ENCODE measurements around the gene ANP32E.
"Not testable (repeated sequence)": the region's sequence is repeated elsewhere in the genome, so short reads cannot be mapped to it uniquely, and the experiment has no call there.

ANP32E gene

DNA sequence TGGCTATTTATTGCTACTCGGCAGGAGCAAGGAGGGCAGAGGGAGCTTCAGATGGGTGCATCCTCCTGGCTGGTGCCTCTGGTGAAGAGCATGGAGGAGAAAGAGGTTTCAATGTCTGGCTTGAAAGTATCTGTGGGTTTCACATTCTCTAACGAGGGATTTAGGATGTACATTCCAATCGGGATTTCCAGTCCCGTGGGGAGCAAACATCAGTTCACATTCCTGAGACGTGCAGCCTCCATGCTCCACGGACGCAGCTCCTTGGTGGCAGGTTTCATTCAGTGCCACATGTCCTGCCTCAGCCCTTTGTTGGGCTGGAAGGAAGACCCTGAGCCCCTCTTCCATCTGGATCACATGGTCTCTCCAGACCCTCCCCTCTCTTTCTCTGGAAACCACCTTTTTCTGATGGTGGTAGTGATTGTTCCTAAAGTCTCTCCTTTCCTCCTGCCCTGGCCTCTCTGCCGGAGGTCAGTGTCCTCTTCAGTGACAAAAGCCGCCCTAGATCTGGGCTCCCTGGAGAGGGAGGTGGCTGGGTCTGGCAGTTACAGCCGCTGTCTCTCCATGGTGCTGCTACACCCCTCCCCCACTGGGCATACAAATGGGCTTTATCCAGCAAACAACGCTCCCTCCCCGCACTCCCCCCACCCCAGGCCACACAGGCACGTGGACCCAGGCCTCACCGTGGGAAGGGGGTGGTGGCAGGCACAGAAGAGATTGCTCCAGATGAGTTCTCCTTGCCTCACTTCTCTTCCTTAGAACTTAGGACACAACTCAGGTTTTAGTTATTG, 20.8 kb upstream of the ANP32E start:
- DNase-seq = no peak

DNA sequence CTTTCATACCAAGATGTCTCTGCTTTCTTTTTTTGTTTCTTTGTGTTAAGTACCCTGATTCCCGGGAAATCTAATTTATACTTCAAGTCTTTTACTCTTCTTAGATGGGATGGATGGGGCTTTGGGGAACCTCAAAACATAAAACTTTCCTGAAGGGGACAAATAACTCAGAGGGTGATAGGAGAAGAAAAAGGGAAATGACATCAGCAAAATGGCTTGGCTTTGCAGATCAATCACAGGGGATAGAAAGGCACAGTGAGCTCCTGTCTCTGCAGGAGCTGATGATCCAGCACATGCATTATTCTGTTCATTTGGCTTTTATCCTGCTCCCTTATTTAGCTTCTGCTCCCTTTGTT, 20.3 kb upstream of the ANP32E start:
- DNase-seq = no peak

DNA sequence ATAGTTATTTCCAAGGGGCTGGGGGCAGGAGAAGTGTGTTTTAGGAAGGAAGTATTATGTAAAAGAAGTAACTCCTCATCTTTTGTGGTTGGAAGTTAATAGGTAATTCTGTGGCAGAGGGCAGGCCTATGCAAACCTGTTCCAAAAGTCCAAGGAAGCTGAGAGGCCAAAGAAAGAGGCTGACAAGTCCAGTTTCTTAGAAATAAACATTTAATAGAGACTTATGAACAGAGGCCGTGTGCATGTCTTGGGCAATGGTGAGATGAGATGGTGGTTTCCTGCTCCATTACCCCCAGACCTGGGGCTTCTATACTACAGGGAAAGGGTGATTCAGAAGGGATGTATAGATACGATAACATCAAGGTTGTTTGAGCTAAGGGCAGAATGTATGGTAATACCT, 14.0 kb upstream of the ANP32E start:
- DNase-seq = peak; percentile 65

DNA sequence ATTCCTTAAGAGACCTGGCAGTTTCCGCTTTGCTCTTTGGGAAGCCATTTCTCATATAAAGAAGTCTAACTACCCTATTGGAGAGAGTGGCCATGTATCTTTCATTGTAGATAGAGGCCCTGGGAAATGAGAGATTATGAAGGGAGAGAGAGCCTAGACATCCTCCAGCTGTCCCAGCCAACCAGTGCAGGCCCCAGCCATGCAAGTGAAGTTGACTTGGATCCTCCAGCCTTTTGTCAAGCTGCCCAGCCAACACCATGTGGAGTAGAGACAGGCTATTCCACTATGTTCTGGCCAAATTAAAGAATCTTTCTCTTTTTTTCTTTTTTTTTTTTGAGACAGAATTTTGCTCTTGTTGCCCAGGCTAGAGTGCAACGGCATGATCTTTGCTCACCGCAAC, 7.1 kb upstream of the ANP32E start:
- no peak for DNase-seq

DNA sequence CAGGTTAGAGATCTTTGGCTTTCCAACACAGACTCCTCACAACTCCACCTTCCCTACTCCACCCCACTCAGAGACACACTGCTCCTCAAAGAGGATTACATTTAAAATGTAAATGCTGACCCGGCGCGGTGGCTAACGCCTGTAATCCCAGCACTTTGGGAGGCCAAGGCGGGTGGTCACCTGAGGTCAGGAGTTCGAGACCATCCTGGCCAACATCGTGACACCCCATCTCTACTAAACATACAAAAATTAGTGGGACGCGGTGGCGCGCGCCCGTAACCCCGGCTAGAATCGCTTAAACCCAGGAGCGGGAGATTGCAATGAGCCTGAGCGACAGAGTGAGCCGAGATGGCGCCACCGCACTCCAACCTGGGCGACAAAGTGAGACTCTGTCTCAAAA, 1.8 kb upstream of the ANP32E start:
- no peak for DNase-seq

DNA sequence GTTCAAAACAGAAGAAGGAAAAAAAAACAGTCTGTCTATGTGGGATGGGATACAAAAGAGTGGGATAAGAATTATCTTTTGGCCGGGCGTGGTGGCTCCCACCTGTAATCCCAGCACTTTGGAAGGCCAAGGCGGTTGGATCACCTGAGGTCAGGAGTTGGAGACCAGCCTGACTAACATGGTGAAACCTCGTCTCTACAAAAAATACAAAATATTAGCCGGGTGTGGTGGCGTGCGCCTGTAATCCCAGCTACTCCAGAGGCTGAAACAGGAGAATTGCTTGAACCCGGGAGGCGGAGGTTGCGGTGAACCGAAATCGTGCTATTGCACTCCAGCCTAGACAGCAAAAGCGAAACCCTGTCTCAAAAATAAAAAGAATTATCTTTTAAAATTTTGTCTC, 1.3 kb upstream of the ANP32E start:
- DNase-seq = not testable (repeated sequence)

DNA sequence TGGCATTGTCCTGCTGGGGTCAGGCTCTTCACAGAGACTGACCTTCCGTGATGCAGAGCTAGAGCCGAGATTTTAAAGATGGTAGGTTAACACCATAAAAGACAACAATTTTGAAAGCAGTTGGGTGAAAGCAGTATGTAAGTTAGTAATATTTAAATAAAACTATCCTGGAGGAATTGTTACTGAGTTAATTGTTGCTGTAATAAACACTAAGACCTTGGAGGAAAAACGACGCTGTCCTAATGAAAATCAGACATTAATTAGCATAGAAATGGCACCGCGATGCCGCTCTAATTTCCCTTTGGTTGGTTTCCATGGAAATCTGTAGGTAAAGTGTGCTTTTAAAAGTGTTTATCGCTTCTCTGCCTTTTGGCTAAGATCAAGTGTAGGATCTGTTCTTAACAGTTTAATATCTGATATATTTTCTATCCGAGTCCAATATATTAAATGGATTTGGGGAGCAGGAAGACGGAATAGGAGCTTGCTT, 745 bp upstream of the ANP32E start:
- no peak for DNase-seq

DNA sequence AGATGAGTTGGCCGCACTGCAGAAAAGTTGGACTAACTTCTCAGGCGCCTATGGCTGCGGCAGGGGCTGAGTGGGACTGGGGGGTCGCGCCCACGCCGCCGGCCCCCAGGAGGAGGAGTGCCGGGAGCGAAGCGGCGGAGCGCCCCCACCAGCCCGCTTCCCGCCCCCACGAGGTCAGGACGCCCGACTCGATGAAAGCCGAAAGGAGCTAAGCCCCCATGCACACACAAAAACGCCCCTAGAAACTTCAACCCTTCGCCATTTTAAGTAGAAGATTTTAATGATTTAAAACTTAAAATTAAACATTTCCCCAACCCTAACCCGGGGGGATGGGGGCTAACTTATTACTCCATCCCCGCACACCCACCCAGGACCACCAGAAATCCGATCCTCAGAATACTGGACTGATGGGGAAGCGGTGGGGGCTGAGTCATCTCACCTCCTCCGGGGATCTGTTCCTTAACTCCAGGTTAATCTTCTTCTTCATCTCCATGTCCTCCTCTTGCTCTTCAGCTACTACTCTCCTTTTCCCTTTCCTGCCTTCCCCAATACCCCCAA, 539 bp downstream of the ANP32E start:
- no peak for DNase-seq

DNA sequence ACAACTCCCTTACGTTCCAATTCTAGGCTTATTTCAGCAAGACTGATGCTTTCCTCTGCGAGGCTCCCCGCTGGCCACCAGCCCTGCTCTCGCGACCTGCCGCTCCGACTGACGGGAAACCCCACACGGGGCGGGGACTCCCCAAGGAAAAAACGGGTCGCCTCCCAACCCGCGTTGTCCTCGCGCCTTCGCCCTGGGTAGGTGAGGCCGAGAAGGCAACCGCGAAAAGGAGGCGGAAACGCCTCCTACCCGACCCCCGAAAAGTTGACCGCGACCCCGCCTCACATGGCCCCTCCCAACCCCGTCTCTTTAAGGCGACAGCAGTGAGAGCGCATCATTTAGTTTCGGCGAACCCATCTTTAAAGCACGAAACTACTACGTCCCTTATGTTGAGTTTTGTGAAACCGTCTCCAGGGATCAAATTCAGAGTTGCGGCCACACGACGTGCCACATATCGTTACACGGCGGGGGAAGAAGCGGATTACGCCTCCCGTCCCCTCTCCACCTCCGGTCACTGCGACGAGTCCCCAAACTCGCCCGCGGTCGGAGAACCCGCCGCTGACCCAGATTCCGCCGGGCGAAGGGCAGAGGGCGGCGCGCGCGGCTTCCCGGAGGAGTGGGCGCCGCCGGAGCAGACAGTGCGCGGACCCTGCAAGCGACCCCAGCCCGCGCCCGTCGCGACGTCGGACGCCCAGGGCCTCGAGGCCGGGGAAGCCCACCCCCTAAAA, 1.2 kb downstream of the ANP32E start:
- peak; percentile 60 for DNase-seq

DNA sequence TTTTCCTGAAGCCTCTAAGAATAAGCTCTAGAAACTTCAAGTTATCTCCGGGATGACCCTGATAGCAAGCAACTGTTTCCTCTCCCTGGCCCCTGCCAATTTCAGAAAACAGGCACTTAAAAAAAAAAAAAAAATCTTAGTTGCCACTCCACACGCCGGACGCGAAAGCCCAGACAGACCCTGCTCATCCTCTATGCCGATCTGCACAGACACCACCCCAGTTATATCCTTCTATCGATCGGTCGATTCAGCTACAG, 1.7 kb downstream of the ANP32E start:
- DNase-seq = no peak

DNA sequence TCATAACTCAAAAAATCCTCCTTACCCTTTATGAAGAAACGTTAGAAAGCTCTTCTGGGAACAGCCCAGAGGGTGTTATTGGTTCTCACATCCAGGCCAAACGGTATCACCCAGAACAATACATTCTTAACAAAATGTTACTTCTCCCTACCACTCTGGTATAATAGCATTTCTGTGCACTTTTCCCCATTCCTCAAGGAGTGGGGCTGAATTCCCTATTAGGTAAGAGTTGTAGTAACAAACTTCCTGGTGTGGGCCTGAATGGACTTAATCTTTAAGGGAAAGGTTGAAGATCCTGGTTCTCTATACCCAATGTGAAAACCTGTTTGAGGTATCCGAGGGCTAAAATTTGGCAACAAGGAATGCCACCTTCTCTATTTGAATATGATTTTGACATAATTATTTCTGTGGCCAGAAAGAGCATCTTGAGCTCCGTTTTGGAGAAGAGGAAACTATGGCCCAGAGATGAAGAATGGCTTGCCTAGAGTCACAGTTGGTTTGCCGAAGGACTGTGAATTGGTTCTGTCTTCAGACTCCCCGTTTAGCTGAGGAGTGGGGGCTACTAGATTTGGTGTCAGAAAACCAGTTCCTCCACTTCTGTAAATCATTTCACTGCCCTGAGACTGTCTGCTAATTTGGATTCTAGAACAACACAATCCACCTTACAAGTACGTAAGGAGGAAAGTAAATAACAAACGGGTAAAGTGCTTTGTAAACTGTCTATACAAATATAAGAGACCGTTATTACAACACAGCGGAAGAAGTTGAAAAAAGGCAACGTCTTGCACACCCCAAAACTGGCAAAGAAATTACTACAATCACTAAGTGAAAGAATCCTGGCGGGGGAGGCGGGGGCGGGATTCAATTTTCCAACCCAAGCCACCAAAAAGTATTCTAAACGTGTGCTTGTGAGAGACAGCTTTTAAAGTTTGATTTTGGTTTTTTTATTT, 2.3 kb downstream of the ANP32E start:
- peak; percentile 59 for DNase-seq

DNA sequence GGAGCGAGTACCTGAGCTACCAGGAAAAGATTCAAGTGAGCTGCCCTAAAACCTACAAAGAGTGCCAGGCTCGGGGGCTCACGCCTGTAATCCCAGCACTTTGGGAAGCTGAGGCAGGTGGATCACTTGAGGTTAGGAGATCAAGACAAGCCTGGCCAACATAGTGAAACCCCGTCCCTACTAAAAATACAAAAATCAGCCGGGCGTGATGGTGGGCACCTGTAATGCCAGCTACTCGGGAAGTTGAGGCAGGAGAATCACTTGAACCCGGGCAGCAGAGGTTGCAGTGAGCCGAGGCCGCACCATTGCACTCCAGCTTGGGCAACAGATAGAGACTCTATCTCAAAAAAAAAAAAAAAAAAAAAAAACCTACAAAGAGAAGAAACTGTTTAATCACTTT, 3.0 kb downstream of the ANP32E start:
- not testable (repeated sequence) for DNase-seq

DNA sequence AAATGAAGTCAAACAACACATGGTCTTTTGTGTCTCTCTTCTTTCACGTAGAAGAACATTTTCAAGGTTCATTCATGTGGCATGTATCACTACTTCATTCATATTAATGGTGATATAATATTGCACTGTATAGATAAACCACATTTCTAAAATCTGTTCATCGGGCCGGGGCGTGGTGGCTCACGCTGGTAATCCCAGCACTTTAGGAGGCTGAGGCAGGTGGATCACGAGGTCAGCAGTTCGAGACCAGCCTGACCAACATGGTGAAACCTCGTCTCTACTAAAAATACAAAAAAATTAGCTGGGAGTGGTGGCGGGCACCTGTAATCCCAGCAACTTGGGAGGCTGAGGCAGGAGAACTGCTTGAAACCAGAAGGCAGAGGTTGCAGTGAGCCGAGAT, 7.7 kb downstream of the ANP32E start:
- DNase-seq = not testable (repeated sequence)

DNA sequence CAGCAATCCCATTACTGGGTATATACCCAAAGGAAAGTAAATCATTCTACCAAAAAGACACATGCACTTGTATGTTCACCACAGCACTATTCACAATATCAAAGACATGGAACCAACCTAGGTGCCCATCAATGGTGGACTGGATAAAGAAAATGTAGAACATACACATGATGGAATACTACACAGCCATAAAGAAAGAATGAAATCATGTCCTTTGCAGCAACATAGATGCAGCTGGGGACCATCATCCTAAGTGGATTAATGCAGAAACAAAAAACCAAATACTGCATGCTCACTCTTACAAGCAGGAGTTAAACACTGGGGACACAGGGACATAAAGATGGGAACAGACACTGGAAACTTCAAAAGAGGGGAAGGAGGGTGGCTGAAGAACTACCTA, 8.7 kb downstream of the ANP32E start:
- no peak for DNase-seq

DNA sequence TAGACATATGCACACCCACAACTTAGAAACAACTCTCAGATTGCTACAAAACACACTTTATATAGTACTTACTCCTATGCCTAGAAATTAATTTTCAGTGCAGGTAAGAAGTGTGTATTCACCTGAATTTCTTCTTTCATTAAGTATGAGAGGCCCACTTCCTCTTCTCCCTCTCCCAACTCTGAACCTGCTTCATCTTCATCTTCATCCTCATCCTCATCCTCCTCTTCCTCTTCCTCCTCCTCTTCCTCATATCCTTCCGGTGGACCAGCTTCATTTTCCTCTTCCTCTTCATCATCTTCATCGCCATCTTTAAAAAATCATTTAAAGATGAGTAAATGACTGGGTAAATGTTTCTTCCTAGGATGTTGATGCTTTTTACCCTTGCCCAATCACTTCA, 9.4 kb downstream of the ANP32E start:
- no peak for DNase-seq

DNA sequence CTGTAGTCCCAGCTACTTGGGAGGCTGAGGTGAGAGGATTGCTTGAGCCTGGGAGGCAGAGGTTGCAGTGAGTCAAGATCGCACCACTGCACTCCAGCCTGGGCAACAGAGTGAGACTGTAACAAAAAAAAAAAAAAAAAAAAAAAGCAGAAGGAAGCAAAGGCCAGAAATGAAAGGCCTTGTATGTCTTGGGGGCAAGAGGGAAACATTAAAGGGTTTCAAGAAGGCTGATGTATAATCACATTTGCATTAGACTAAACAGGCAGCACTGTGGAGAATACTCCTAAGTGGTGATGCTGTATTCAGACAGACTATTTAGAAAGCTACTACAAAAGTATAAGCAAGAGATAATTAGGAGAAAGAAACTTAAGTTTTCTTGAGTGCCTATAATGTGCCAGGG, 10.4 kb downstream of the ANP32E start:
- DNase-seq = no peak

DNA sequence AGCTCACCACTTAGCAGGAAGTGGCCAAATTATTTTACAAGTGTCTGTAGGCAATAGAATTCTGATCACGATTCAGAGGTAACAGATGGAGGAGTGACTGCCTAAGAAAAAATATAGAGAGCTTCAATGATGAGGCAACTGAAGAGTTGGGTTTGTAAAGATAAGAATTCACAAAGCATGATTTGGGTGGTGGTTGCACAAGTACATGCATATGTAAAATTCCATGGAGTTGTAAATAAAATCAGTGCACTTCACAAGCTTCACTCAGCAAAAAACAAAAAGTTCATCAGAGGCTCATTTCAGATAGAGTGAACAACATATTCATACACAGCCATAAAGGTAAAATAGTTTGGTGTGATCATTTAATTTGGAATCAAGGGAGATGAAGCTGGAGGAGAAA, 10.9 kb downstream of the ANP32E start:
- no peak for DNase-seq

DNA sequence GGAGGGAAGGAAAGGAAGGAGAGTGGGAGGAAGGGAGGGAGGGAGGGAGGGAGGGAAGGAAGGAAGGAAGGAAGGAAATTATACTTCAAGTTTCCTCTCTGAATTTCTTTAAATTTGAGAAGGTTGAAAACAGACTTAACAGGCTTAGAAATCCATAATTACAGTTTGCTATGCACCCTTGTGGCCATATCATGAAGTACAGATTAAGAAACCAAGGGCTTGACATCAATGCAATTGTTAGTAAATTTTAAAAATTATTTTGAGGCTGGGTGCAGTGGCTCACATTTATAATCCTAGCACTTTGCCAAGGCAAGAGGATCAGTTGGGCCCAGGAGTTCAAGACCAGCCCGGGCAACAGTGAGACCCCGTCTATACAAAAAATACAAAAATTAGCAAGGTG, 14.4 kb downstream of the ANP32E start:
- no peak for DNase-seq

DNA sequence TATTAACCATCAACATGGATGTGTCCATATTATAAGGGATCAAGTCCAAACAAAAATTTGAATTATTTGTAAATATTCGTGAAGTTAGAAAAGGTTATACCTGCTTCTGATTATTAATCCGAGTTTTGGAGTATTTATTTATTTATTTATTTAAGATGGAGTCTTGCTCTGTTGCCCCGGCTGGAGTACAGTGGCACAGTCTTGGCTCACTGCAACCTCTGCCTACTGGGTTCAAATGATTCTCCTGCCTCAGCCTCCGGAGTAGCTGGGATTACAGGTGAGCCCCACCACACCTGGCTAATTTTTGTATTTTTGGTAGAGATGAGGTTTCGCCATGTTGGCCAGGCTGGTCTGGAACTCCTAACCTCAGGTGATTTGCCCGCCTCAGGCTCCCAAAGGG, 20.1 kb downstream of the ANP32E start:
- not testable (repeated sequence) for DNase-seq

DNA sequence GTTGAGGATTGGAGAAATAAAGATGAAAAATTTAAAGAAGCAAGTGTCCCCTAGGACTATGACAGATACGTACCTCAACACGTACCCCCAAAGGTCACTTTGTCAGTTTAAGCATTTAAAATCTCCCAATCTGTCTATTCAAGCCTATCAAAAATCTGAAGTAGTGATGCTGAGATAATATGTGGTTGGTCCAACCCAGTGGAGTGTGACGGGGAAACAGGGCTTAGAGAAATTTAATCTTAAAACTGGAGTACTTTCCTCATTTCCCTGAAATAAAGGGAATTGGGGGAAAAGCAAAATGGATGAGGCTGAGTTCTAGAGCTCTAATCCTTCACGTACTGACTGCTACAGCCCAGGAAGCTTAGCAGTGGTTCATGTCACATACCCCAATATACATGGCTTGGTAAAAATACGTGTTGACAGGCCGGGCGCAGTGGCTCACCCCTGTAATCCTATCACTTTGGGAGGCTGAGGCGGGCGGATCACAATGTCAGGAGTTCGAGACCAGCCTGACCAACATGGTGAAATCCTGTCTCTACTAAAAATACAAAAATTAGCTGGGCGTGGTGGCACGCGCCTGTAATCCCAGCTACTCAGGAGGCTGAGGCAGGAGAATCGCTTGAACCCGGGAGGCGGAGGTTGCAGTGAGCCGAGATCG, 21.7 kb downstream of the ANP32E start:
- not testable (repeated sequence) for DNase-seq

DNA sequence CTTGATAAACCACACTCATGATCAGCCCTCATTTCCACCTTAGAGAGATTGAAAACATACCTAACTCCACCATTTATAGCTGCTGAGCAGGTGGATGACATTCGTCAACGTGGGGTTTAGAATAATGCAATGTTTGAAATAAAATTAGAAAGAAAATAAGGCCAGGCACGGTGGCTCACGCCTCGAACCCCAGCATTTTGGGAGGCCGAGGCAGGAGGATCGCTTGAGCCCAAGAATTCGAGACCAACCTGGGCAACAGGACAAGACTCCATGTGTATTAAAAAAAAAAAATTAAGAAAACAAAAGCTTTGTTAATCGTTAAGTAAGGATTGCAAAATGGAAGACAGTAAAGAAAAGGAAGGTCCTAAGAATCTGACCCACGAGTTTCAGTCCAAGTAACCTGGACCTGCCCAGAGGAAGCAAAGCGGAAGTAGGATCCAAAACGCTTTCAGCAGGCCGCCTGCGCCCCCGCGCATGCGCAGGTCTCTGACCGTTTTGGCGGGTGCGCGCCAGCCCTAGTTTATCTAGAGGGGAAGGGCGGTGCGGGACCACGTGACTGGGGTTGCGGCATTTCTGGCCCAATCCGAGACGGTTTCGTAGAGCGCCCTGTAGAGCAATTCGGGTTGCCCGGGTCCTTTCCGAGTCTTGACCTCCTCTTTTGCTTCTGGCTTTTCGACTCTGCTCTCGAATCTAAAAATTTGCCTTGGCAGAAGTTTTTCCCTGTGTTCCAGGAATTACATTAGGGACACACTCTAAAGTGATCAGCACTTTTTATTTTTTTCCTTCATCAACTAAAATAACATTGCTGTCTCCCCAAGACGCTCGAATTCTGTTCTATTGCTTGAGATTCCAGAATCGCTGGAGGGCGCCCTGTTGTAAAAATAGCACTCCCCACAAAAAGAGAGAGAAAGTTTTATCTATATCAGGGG, 22.5 kb downstream of the ANP32E start:
- peak; percentile 91 for DNase-seq

DNA sequence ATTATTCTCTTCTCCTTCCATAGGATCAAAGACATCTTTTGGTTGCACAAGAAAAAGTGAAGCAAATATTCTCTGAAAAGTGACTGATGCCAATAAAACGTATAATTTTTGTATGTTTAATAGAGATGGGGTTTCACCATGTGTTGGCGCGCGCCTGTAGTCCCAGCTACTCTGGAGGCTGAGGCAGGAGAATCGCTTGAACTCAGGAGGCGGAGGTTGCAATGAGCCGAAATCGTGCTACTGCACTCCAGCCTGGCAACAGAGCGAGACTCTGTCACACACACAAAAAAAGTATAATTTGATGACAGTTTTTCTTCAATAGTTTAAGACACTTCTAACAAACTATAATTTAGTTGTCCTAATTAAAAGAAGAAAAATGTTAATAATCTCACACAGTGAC, 23.8 kb downstream of the ANP32E start:
- DNase-seq = no peak
